Measurements from ENCODE around the gene ZYG11B. TPM values are rescaled to one million over a fixed set of nuclear protein-coding genes. Genes with fewer than 3 reads are reported as not detected.
A peak's percentile ranks its signal among the peaks of the same experiment; 100 is the strongest.
"Not testable (repeated sequence)": the region's sequence is repeated elsewhere in the genome, so short reads cannot be mapped to it uniquely, and the experiment has no call there.

ZYG11B gene
- polyA plus RNA-seq, 1 donor = 13.1 TPM

DNA sequence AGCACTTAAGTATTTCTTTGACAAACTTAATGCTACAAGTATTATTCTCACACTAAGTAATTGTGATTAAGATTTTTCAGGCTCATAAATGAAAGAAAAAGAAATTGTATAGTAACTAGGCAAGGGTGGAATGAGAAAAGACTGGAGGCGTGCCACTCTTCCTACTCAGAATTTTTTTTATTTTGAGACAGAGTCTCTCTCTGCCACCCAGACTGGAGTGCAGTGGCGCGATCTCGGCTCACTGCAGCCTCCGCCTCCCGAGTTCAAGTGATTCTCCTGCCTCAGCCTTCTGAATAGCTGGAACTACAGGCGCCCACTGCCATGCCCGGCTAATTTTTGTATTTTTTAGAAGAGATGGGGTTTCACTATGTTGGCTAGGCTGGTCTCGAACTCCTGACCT is 9.1 kb downstream of the ZYG11B start:
- H3K9me3 ChIP-seq (ENCODE audit: control insufficient read depth, low read depth, low read length); DNase-seq; H3K27me3 ChIP-seq (ENCODE audit: control insufficient read depth, insufficient read depth, low read length); H3K4me1 ChIP-seq (ENCODE audit: control insufficient read depth, insufficient read depth, low read length); H3K27ac ChIP-seq (ENCODE audit: low read length); H3K4me3 ChIP-seq (ENCODE audit: low read length); H3K36me3 ChIP-seq (ENCODE audit: control insufficient read depth, insufficient read depth, low read length): not testable (repeated sequence)
- 100% methylated on average over 1 of the region's 9 CpGs for WGBS (ENCODE audit: insufficient coverage, low lambda C conversion rate)

DNA sequence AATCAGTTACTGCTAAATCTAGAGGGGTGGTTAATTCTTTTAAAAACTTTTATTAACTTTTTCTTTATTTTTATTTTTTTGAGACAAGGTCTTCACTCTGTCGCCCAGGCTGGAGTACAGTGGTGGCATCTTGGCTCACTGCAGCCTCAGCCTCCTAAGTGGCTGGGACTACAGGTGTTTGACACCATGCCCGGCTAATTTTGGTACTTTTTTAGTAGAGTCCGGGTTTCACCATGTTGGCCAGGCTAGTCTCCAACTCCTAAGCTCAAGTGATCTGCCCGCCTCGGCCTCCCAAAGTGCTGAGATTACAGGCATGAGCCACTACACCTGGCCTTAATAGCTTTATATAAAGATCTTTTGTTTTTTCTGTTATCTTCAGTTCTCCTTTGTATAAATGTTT is 11.9 kb downstream of the ZYG11B start:
- Histone ChIP-seq H3K27me3 (ENCODE audit: control insufficient read depth, insufficient read depth, low read length) (no peaks in the 10 kb centered on the region), H3K4me1 (ENCODE audit: control insufficient read depth, insufficient read depth, low read length) (no peaks in the 10 kb centered on the region), H3K27ac (ENCODE audit: low read length) (no peak overlapping the region), H3K9me3 (ENCODE audit: control insufficient read depth, low read depth, low read length) (no peaks in the 10 kb centered on the region), H3K4me3 (ENCODE audit: low read length) (no peak overlapping the region), H3K36me3 (ENCODE audit: control insufficient read depth, insufficient read depth, low read length) (no peaks in the 10 kb centered on the region)
- DNase-seq = no peak
- no CpG with 5 or more reads among the region's 5 CpGs for WGBS (ENCODE audit: insufficient coverage, low lambda C conversion rate)

DNA sequence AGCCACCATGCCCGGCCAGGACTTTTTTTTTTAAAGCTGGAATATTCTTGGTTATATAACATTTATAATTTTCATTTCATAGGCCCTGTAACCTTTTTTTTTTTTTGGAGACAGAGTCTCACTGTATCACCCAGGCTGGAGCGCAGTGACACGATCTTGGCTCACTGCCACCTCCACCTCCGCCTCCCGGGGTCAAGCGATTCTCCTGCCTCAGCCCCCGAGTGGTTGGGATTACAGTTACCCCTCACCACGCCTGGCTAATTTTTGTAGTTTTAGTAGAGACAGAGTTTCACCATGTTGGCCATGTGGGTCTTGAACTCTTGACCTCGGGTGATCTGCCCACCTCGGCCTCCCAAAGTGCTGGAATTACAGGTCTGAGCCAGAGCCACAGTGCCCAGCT is 12.6 kb downstream of the ZYG11B start:
- no peaks in the 10 kb centered on the region for H3K36me3 ChIP-seq (ENCODE audit: control insufficient read depth, insufficient read depth, low read length)
- H3K4me3 ChIP-seq (ENCODE audit: low read length) = no peak overlapping the region
- WGBS (ENCODE audit: insufficient coverage, low lambda C conversion rate) = no CpG with 5 or more reads among the region's 10 CpGs
- no peaks in the 10 kb centered on the region for H3K4me1 ChIP-seq (ENCODE audit: control insufficient read depth, insufficient read depth, low read length)
- DNase-seq = no peak
- no peak overlapping the region for H3K27ac ChIP-seq (ENCODE audit: low read length)
- no peaks in the 10 kb centered on the region for H3K9me3 ChIP-seq (ENCODE audit: control insufficient read depth, low read depth, low read length)
- no peaks in the 10 kb centered on the region for H3K27me3 ChIP-seq (ENCODE audit: control insufficient read depth, insufficient read depth, low read length)

- no peaks in the 10 kb centered on the region for H3K9me3 ChIP-seq (ENCODE audit: control insufficient read depth, low read depth, low read length)
- H3K36me3 ChIP-seq (ENCODE audit: control insufficient read depth, insufficient read depth, low read length) = no peaks in the 10 kb centered on the region
- WGBS (ENCODE audit: insufficient coverage, low lambda C conversion rate) = 33% methylated on average over 1 of the region's 4 CpGs
- H3K4me3 ChIP-seq (ENCODE audit: low read length) = no peak overlapping the region
- no peaks in the 10 kb centered on the region for H3K4me1 ChIP-seq (ENCODE audit: control insufficient read depth, insufficient read depth, low read length)
- DNase-seq = peak in 1 of 2 donors; percentile 8
- H3K27ac ChIP-seq (ENCODE audit: low read length) = no peak overlapping the region
- no peaks in the 10 kb centered on the region for H3K27me3 ChIP-seq (ENCODE audit: control insufficient read depth, insufficient read depth, low read length)
Observed at GRCh38 chr1:52739699-52740467, 13.6 kb downstream of the ZYG11B start.

- Histone ChIP-seq H3K9me3 (ENCODE audit: control insufficient read depth, low read depth, low read length) (no peaks in the 10 kb centered on the region), H3K4me1 (ENCODE audit: control insufficient read depth, insufficient read depth, low read length) (no peaks in the 10 kb centered on the region), H3K36me3 (ENCODE audit: control insufficient read depth, insufficient read depth, low read length) (no peaks in the 10 kb centered on the region), H3K27me3 (ENCODE audit: control insufficient read depth, insufficient read depth, low read length) (no peaks in the 10 kb centered on the region), H3K27ac (ENCODE audit: low read length) (no peak overlapping the region), H3K4me3 (ENCODE audit: low read length) (no peak overlapping the region)
- WGBS (ENCODE audit: insufficient coverage, low lambda C conversion rate) = 92% methylated on average over 2 of the region's 3 CpGs
- peak in 1 of 2 donors; percentile 15 for DNase-seq
Observed at GRCh38 chr1:52741259-52741658, 15.0 kb downstream of the ZYG11B start.

DNA sequence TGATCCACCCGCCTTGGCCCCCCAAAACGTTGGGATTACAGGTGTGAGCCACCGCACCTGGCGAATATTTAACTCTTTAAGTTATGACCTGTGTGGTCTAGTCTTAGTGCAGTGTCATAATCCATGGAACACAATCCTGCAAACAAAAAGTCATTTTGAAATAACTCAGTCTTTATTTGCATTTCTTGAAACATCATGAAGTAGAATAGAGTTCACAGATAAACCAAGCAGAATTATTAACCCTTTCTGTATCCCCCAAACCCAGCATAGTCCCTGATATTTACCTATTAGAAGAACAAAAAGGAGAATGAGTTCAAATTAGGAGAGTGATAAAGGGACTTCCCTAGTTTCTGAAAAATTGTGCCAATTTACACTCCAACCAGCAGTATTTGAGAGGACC is 19.9 kb downstream of the ZYG11B start:
- no peaks in the 10 kb centered on the region for H3K4me1 ChIP-seq (ENCODE audit: control insufficient read depth, insufficient read depth, low read length)

GRCh38 chr1:52747450-52747849 is 21.2 kb downstream of the ZYG11B start:
- no peak for DNase-seq
- no peaks in the 10 kb centered on the region for H3K36me3 ChIP-seq (ENCODE audit: control insufficient read depth, insufficient read depth, low read length)
- H3K4me1 ChIP-seq (ENCODE audit: control insufficient read depth, insufficient read depth, low read length) = peaks cover 10% of the 10 kb centered on the region
- no peaks in the 10 kb centered on the region for H3K9me3 ChIP-seq (ENCODE audit: control insufficient read depth, low read depth, low read length)
- H3K27me3 ChIP-seq (ENCODE audit: control insufficient read depth, insufficient read depth, low read length) = no peaks in the 10 kb centered on the region
- no peak overlapping the region for H3K27ac ChIP-seq (ENCODE audit: low read length)
- WGBS (ENCODE audit: insufficient coverage, low lambda C conversion rate) = no CpG with 5 or more reads among the region's 1 CpG
- H3K4me3 ChIP-seq (ENCODE audit: low read length) = no peak overlapping the region

More for the DNA sequence above, 19.9 kb downstream of the ZYG11B start:
- Histone ChIP-seq H3K27me3 (ENCODE audit: control insufficient read depth, insufficient read depth, low read length) (no peaks in the 10 kb centered on the region), H3K36me3 (ENCODE audit: control insufficient read depth, insufficient read depth, low read length) (no peaks in the 10 kb centered on the region), H3K4me3 (ENCODE audit: low read length) (no peak overlapping the region), H3K9me3 (ENCODE audit: control insufficient read depth, low read depth, low read length) (no peaks in the 10 kb centered on the region), H3K27ac (ENCODE audit: low read length) (no peak overlapping the region)
- no peak for DNase-seq
- WGBS (ENCODE audit: insufficient coverage, low lambda C conversion rate) = no CpG with 5 or more reads among the region's 4 CpGs

- Histone ChIP-seq H3K9me3 (ENCODE audit: control insufficient read depth, low read depth, low read length) (no peaks in the 10 kb centered on the region), H3K27me3 (ENCODE audit: control insufficient read depth, insufficient read depth, low read length) (no peaks in the 10 kb centered on the region), H3K27ac (ENCODE audit: low read length) (no peak overlapping the region), H3K36me3 (ENCODE audit: control insufficient read depth, insufficient read depth, low read length) (no peaks in the 10 kb centered on the region), H3K4me1 (ENCODE audit: control insufficient read depth, insufficient read depth, low read length) (peaks cover 12% of the 10 kb centered on the region), H3K4me3 (ENCODE audit: low read length) (no peak overlapping the region)
- no peak for DNase-seq
Observed at GRCh38 chr1:52748119-52748518, 21.9 kb downstream of the ZYG11B start.

GRCh38 chr1:52749496-52749895 is 23.2 kb downstream of the ZYG11B start:
- not testable (repeated sequence) for H3K27ac ChIP-seq (ENCODE audit: low read length); H3K4me3 ChIP-seq (ENCODE audit: low read length); H3K27me3 ChIP-seq (ENCODE audit: control insufficient read depth, insufficient read depth, low read length); DNase-seq; H3K36me3 ChIP-seq (ENCODE audit: control insufficient read depth, insufficient read depth, low read length); H3K9me3 ChIP-seq (ENCODE audit: control insufficient read depth, low read depth, low read length)
- WGBS (ENCODE audit: insufficient coverage, low lambda C conversion rate) = no CpG with 5 or more reads among the region's 9 CpGs
- H3K4me1 ChIP-seq (ENCODE audit: control insufficient read depth, insufficient read depth, low read length) = peaks cover 12% of the 10 kb centered on the region

- H3K4me3 ChIP-seq (ENCODE audit: low read length) = not testable (repeated sequence)
Observed at GRCh38 chr1:52750139-52750538, 23.9 kb downstream of the ZYG11B start.

More at GRCh38 chr1:52750139-52750538, 23.9 kb downstream of the ZYG11B start:
- H3K27me3 ChIP-seq (ENCODE audit: control insufficient read depth, insufficient read depth, low read length); DNase-seq; H3K27ac ChIP-seq (ENCODE audit: low read length); H3K36me3 ChIP-seq (ENCODE audit: control insufficient read depth, insufficient read depth, low read length); H3K9me3 ChIP-seq (ENCODE audit: control insufficient read depth, low read depth, low read length): not testable (repeated sequence)
- WGBS (ENCODE audit: insufficient coverage, low lambda C conversion rate) = no CpG with 5 or more reads among the region's 6 CpGs
- H3K4me1 ChIP-seq (ENCODE audit: control insufficient read depth, insufficient read depth, low read length) = peaks cover 12% of the 10 kb centered on the region

All from large intestine (tissue), 3 donors.